HG02870 (cell line): ENCODE measurements around the gene KCNJ8.
"Not testable (repeated sequence)": the region's sequence is repeated elsewhere in the genome, so short reads cannot be mapped to it uniquely, and the experiment has no call there.

Source experiments
- ATAC-seq: cut with Tn5 transposase; IDR thresholded peaks from one replicate; pipeline ENCODE4 v1.9.1; 2021; ENCODE audit warnings: mild to moderate bottlenecking, moderate library complexity; ENCODE audit not compliant: unreplicated experiment

The KCNJ8 gene

GRCh38 chr12:21774358-21775132 lies at the start of gene KCNJ8:
Gene KCNJ8 (minus strand): TSS chr12:21774706. CDS start chr12:21773616, 1,090 bp downstream.
- ATAC-seq = no peak

- ATAC-seq = no peak
These were observed 49.1 kb upstream of the KCNJ8 start for GRCh38 chr12:21823581-21823980.

- ATAC-seq = no peak
These were observed 45.2 kb upstream of the KCNJ8 start for GRCh38 chr12:21819678-21820077.

DNA sequence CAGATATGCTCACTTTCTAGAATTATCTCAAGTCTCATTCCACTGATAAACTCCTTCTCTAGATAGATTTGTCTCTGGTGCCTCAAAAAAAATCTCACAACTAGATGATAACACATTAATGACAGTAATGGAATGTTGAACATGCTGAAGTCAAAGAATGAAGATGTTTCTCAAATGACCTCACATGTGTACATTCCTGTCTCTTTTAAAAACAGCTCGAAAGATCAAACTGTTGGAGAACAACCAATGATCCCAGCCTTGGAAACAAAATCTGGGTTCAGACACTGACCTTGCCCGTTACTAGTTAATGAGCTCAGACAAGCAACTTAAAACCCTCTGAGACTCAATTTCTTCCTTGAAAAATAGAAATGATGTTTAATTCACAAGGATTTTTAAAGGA lies 44.7 kb upstream of the KCNJ8 start:
- no peak for ATAC-seq

DNA sequence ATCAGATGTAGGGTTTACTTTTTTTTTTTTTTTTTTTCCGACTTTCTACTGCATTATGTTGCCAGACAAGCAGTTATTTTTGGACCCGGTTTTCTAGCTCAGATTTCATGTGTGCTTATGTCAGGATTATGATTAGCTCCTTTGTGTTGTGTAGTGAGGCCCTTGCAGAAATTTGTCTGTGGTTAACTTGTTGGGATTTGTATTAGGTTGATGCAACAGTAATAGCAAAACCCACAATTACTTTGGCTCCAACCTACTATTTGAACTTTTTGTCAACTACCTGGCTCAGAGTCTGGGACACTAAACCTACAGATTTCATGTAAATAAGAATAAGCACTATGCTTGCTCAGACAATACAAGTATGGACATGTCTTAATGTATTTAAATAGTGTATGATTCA lies 44.1 kb upstream of the KCNJ8 start:
- no peak for ATAC-seq

GRCh38 chr12:21815306-21816062 lies 41.0 kb upstream of the KCNJ8 start:
- ATAC-seq = no peak

- ATAC-seq = no peak
These were observed 40.3 kb upstream of the KCNJ8 start for GRCh38 chr12:21814814-21815213.

DNA sequence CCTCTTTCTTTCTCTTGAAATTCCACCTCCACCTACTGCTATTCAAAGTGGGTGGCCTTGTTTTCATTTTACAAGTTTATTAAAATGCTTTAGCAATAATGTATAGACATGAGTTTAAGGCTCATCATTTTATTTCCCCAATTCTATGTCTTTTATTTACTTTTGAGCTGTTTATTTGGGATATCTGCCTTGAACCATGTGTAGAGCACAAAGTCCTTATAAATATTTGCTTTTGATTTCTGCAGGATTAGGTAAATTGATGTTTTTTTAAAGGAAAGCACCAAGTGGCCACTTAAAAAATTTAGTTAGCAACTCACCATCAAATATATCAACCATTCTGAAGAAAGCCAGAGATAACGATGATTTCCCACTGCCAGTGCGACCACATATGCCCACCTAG lies 39.8 kb upstream of the KCNJ8 start:
- ATAC-seq = no peak

GRCh38 chr12:21813751-21814150 lies 39.2 kb upstream of the KCNJ8 start:
- no peak for ATAC-seq

DNA sequence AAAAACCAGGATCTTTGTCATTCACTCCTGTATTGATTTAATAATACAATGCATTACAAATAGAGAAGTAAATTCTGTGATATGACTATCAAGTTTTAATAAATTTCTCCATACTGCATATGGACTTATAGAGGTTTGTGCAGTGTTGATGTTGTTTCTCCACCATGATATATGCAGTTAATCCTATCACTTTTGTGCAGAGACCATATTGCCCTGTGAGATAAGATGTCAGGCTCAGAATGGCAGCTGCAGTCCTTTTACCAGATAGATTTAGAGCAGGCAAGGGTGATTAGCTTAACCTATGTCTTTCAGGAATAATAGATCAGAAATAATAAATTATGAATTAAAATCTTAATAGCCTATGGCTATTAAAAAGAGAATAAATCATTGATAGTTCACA lies 38.6 kb upstream of the KCNJ8 start:
- no peak for ATAC-seq

GRCh38 chr12:21812340-21812739 lies 37.8 kb upstream of the KCNJ8 start:
- ATAC-seq = not testable (repeated sequence)

GRCh38 chr12:21809100-21809499 lies 34.6 kb upstream of the KCNJ8 start:
- ATAC-seq = no peak

DNA sequence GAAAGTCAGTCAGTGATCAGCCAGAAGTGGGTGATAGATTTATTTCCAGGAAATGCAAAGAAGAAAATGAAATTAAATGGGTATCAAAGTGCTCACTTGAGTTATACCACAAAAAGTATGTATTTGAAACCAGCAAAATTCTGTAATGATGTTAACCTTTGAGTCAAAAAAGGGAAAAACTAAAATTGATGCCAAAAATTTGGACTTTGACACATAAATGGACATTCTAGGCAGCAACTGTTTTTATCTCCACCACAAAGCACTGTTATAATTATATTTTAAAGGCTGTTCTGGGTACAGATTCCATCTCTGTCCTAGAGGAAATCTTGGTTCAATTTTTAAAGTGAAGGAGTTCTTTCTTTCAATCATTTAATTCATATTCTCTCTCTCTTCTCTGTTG lies 31.7 kb upstream of the KCNJ8 start:
- ATAC-seq = no peak

- no peak for ATAC-seq
These were observed 27.2 kb upstream of the KCNJ8 start for GRCh38 chr12:21801522-21802288.

DNA sequence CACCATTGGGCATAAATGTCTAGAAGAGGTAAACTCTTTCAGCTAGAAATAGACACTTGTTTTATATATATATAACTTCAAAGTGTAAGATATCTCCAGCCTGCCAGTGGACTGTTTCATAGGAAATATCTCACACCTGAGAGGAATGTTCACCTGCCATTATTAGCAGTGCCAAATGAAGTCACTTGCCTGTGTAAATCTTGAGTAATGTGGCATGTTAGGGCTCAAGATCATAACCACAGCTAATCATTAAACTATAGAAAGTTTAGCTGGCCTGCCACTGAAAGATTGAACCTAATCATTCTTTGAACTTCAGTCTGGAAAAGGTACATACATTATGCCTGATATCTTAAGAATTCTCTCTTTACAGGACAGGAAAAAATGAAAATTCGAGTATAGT lies 25.5 kb upstream of the KCNJ8 start:
- ATAC-seq = no peak

- no peak for ATAC-seq
These were observed 23.0 kb upstream of the KCNJ8 start for GRCh38 chr12:21797539-21797938.

GRCh38 chr12:21795648-21796328 lies 21.3 kb upstream of the KCNJ8 start:
- no peak for ATAC-seq

DNA sequence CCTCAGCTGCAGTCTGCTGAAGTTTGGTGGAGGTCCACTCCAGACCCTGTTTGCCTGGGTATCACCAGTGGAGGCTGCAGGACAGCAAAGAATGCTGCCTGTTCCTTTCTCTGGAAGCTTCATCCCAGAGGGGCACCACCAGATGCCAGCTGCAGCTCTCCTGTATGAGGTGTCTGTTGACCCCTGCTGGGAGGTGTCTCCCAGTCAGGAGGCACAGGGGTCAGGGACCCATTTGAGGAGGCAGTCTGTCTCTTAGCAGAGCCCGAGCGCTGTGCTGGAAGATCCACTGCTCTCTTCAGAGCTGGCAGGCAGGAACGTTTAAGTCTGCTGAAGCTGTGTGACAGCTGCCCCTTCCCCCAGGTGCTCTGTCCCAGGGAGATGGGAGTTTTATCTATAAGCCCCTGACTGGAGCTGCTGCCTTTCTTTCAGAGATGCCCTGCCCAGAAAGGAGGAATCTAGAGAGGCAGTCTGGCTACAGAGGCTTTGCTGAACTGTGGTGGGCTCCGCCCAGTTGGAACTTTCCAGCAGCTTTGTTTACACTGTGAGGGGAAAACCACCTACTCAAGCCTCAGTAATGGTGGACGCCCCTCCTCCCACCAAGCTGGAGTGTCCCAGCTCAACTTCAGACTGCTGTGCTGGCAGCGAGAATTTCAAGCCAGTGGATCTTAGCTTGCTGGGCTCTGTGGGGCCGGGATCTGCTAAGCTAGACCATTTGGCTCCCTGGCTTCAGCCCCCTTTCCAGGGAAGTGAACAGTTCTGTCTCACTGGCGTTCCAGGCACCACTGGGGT lies 20.5 kb upstream of the KCNJ8 start:
- not testable (repeated sequence) for ATAC-seq

GRCh38 chr12:21789687-21790086 lies 15.2 kb upstream of the KCNJ8 start:
- not testable (repeated sequence) for ATAC-seq
